MM.1S (cell line): ENCODE results near the gene ITSN1.

Source experiments
- DNase-seq: peaks from one replicate; pipeline ENCODE4 v3.0.0-alpha.2; 2015
- H2AFZ ChIP-seq: fragments of 300-600 bp; sonication (generic); 2 replicates; pipeline ENCODE4 v1.6.0; 2016; ENCODE audit warnings: antibody characterized with exemption, low read length
- H3F3A ChIP-seq: fragments of 300-600 bp; sonication (generic); 2 replicates; pipeline ENCODE4 v1.6.1; 2016; ENCODE audit warnings: mild to moderate bottlenecking, antibody characterized with exemption, low read length, moderate library complexity, mixed read lengths; ENCODE audit not compliant: insufficient read depth
- H3K27ac ChIP-seq: fragments of 300-600 bp; sonication (generic); 2 replicates; pipeline ENCODE4 v1.5.1; 2016; ENCODE audit warnings: mild to moderate bottlenecking, low read length
- H3K27me3 ChIP-seq: fragments of 300-600 bp; sonication (generic); replicated peaks from 2 replicates; pipeline ENCODE4 v1.6.0; 2016; ENCODE audit warnings: low read length; ENCODE audit not compliant: insufficient read depth
- H3K36me3 ChIP-seq: fragments of 300-600 bp; sonication (generic); replicated peaks from 2 replicates; pipeline ENCODE4 v1.6.1; 2016; ENCODE audit warnings: mild to moderate bottlenecking, low read length, mixed read lengths; ENCODE audit not compliant: insufficient read depth
- H3K4me1 ChIP-seq: fragments of 300-600 bp; sonication (generic); 2 replicates; pipeline ENCODE4 v1.6.1; 2016; ENCODE audit warnings: low read length, mixed read lengths
- H3K4me2 ChIP-seq: fragments of 300-600 bp; sonication (generic); 2 replicates; pipeline ENCODE4 v1.6.0; 2016; ENCODE audit warnings: low read depth, low read length
- H3K4me3 ChIP-seq: fragments of 300-600 bp; sonication (generic); 2 replicates; pipeline ENCODE4 v1.5.1; 2016; ENCODE audit warnings: low read length, mixed read lengths
- H3K79me2 ChIP-seq: fragments of 300-600 bp; sonication (generic); 2 replicates; pipeline ENCODE4 v1.6.1; 2016; ENCODE audit warnings: mixed run types, low read length, mixed read lengths
- H3K9ac ChIP-seq: fragments of 300-600 bp; sonication (generic); 2 replicates; pipeline ENCODE4 v1.6.1; 2016; ENCODE audit warnings: low read length, mixed read lengths
- H3K9me2 ChIP-seq: fragments of 300-600 bp; sonication (generic); replicated peaks from 2 replicates; pipeline ENCODE4 v1.6.1; 2016; ENCODE audit warnings: mild to moderate bottlenecking, low read length, mixed read lengths; ENCODE audit not compliant: insufficient read depth
- H3K9me3 ChIP-seq: fragments of 300-600 bp; sonication (generic); replicated peaks from 2 replicates; pipeline ENCODE4 v1.6.1; 2016; ENCODE audit warnings: mild to moderate bottlenecking, low read length, mixed read lengths; ENCODE audit not compliant: insufficient read depth
- H4K20me1 ChIP-seq: fragments of 300-600 bp; sonication (generic); 2 replicates; pipeline ENCODE4 v1.6.1; 2016; ENCODE audit warnings: mild to moderate bottlenecking, low read length, moderate library complexity, mixed read lengths; ENCODE audit not compliant: insufficient read depth
- EZH2 ChIP-seq: fragments of 300-600 bp; sonication (generic); optimal IDR thresholded peaks from 2 replicates; pipeline ENCODE3; 2017; ENCODE audit warnings: low read depth, mild to moderate bottlenecking, antibody characterized with exemption, low read length, mixed read lengths
- EZH2phosphoT487 ChIP-seq: fragments of 300-600 bp; sonication (generic); IDR thresholded peaks from 2 replicates; pipeline ENCODE4 v1.6.1; 2018; ENCODE audit warnings: antibody characterized with exemption, low read length
- TF ChIP-seq, protein P1 (sequence below): fragments of 300-600 bp; sonication (generic); IDR thresholded peaks from 2 replicates; pipeline ENCODE4 v1.5.1; 2016; ENCODE audit warnings: antibody characterized with exemption, low read length, mixed read lengths

Gene ITSN1

DNA sequence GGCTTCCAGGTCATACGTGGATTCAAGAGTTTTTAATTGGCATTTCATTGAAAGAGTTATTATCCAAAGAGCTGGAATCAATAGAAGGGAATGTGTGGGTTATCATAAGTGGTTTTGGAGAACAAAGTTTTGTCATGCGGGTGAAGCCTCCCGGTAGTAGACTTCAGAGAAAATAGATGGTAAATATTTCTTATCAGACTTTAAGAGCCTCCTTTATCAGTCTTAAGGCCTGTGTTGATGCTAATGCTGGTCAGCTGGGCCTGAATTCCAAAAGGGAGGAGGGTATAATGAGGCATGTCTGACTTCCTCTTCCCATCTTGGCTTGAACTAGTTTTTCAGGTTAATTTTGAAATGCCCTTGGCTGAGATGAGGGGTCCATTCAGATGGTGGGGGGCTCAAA, 89.7 kb downstream of the ITSN1 start:
- Histone ChIP-seq H3K36me3 (no peaks in the 10 kb centered on the region), H4K20me1 (no peaks in the 10 kb centered on the region), H3K27me3 (no peaks in the 10 kb centered on the region), H3K4me3 (no peak overlapping the region), H3F3A (no peaks in the 10 kb centered on the region), H2AFZ (no peak overlapping the region), H3K9me2 (no peaks in the 10 kb centered on the region), H3K9ac (no peak overlapping the region), H3K79me2 (no peaks in the 10 kb centered on the region), H3K27ac (no peak overlapping the region), H3K4me2 (no peak overlapping the region), H3K9me3 (no peaks in the 10 kb centered on the region), H3K4me1 (peaks cover 15% of the 10 kb centered on the region)
- DNase-seq = no peak
- TF ChIP-seq EZH2phosphoT487 (no peak), EZH2 (no peak)
- TF ChIP-seq, protein P1, sequence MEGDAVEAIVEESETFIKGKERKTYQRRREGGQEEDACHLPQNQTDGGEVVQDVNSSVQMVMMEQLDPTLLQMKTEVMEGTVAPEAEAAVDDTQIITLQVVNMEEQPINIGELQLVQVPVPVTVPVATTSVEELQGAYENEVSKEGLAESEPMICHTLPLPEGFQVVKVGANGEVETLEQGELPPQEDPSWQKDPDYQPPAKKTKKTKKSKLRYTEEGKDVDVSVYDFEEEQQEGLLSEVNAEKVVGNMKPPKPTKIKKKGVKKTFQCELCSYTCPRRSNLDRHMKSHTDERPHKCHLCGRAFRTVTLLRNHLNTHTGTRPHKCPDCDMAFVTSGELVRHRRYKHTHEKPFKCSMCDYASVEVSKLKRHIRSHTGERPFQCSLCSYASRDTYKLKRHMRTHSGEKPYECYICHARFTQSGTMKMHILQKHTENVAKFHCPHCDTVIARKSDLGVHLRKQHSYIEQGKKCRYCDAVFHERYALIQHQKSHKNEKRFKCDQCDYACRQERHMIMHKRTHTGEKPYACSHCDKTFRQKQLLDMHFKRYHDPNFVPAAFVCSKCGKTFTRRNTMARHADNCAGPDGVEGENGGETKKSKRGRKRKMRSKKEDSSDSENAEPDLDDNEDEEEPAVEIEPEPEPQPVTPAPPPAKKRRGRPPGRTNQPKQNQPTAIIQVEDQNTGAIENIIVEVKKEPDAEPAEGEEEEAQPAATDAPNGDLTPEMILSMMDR = no peak

DNA sequence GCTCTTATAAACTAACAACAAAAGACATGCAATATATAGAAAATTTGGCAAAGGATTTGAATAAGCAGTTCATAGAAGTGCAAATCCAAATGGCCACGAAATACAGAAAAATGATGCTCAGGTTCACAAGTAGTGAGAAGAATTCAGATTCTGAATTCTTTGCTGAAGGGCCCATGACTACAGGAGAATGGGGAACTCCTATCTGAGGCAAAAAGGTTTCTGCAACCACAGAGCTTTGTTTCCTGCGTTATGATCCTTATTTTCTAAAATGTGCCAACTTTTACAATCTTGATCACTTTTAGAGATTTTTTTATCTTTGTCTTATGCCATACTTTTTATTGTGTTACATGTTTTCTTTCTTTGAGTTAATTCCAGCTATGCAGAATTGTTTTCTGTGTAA, 91.3 kb downstream of the ITSN1 start:
- no peak overlapping the region for H3K9ac ChIP-seq
- TF ChIP-seq EZH2 = no peak
- no peak for TF ChIP-seq EZH2phosphoT487
- TF ChIP-seq, protein P1 = no peak
- H3K4me1 ChIP-seq = peaks cover 12% of the 10 kb centered on the region
- H3K9me2 ChIP-seq = no peaks in the 10 kb centered on the region
- H3K4me2 ChIP-seq = no peak overlapping the region
- no peaks in the 10 kb centered on the region for H3K9me3 ChIP-seq
- no peak for DNase-seq
- no peak overlapping the region for H3K27ac ChIP-seq
- H3F3A ChIP-seq = no peaks in the 10 kb centered on the region
- H3K79me2 ChIP-seq = no peaks in the 10 kb centered on the region
- H3K36me3 ChIP-seq = no peaks in the 10 kb centered on the region
- no peaks in the 10 kb centered on the region for H3K27me3 ChIP-seq
- no peak overlapping the region for H3K4me3 ChIP-seq
- H4K20me1 ChIP-seq = no peaks in the 10 kb centered on the region
- H2AFZ ChIP-seq = no peak overlapping the region

- Histone ChIP-seq H3K27ac (no peak overlapping the region; the same call in 1 of the 2 replicates), H4K20me1 (no peaks in the 10 kb centered on the region), H3K4me2 (peak overlapping the region; percentile 48), H3K79me2 (no peaks in the 10 kb centered on the region), H3K9me3 (no peaks in the 10 kb centered on the region), H3K36me3 (no peaks in the 10 kb centered on the region), H3K4me3 (no peak overlapping the region), H3F3A (no peaks in the 10 kb centered on the region), H3K9me2 (no peaks in the 10 kb centered on the region), H2AFZ (no peak overlapping the region), H3K9ac (no peak overlapping the region), H3K27me3 (no peaks in the 10 kb centered on the region), H3K4me1 (peaks cover 10% of the 10 kb centered on the region)
- TF ChIP-seq EZH2 = no peak
- TF ChIP-seq, protein P1 = no peak
- TF ChIP-seq EZH2phosphoT487 = no peak
- peak; percentile 19 for DNase-seq
Measured at GRCh38 chr21:33734291-33734690, 92.0 kb downstream of the ITSN1 start.
